GM23338 (cell line): ENCODE data around the gene TIE1. TPM values are rescaled to one million over a fixed set of nuclear protein-coding genes. Genes with fewer than 3 reads are reported as not detected.

Experiments used
- ATAC-seq: fragments of 200-7000 bp; cut with Tn5 transposase; 3 replicates; pipeline ENCODE4 v1.9.1; 2020
- DNase-seq: peaks from one replicate; pipeline ENCODE4 v3.0.0-alpha.2; 2015; ENCODE audit warnings: low spot score
- H2AFZ ChIP-seq: fragments of 200-600 bp; sonication (generic); 2 replicates; pipeline ENCODE4 v1.8.0; 2016; ENCODE audit warnings: antibody characterized with exemption, mild to moderate bottlenecking, moderate library complexity
- H3F3A ChIP-seq: fragments of 200-600 bp; sonication (generic); replicated peaks from 2 replicates; pipeline ENCODE4 v1.8.0; 2017; ENCODE audit warnings: antibody characterized with exemption, mixed run types, low read depth
- H3K27ac ChIP-seq: fragments of 200-600 bp; sonication (generic); 2 replicates; pipeline ENCODE4 v1.6.1; 2016; ENCODE audit warnings: low read depth
- H3K27me3 ChIP-seq: fragments of 200-600 bp; sonication (generic); 2 replicates; pipeline ENCODE4 v1.8.0; 2016; ENCODE audit warnings: mild to moderate bottlenecking, mixed run types, moderate library complexity; ENCODE audit not compliant: insufficient read depth
- H3K36me3 ChIP-seq: fragments of 200-600 bp; sonication (generic); 2 replicates; pipeline ENCODE4 v1.8.0; 2016; ENCODE audit warnings: mild to moderate bottlenecking; ENCODE audit not compliant: insufficient read depth
- H3K4me1 ChIP-seq: fragments of 200-600 bp; sonication (generic); 2 replicates; pipeline ENCODE4 v1.8.0; 2016; ENCODE audit warnings: mild to moderate bottlenecking, moderate library complexity; ENCODE audit not compliant: insufficient read depth
- H3K4me2 ChIP-seq: fragments of 200-600 bp; sonication (generic); 2 replicates; pipeline ENCODE4 v1.7.1; 2017; ENCODE audit warnings: mixed run types
- H3K4me3 ChIP-seq: fragments of 200-600 bp; sonication (generic); 2 replicates; pipeline ENCODE4 v1.6.1; 2016; ENCODE audit warnings: mixed run types
- H3K79me2 ChIP-seq: fragments of 200-600 bp; sonication (generic); replicated peaks from 2 replicates; pipeline ENCODE4 v1.8.0; 2017; ENCODE audit warnings: mild to moderate bottlenecking; ENCODE audit not compliant: insufficient read depth
- H3K9me2 ChIP-seq: fragments of 200-600 bp; sonication (generic); 2 replicates; pipeline ENCODE4 v1.8.0; 2017; ENCODE audit not compliant: insufficient read depth
- H4K20me1 ChIP-seq: fragments of 200-600 bp; sonication (generic); replicated peaks from 2 replicates; pipeline ENCODE4 v1.8.0; 2017; ENCODE audit warnings: mild to moderate bottlenecking; ENCODE audit not compliant: insufficient read depth
- H3K27ac Mint-ChIP-seq: 2 replicates; pipeline ENCODE4 v1.8.0; 2020; ENCODE audit warnings: inconsistent platforms, mild to moderate bottlenecking, moderate library complexity, mixed read lengths
- H3K27me3 Mint-ChIP-seq: 3 replicates; pipeline ENCODE4 v1.8.0; 2022; ENCODE audit warnings: low read depth, mild to moderate bottlenecking, moderate library complexity, mixed read lengths, inconsistent platforms; ENCODE audit not compliant: insufficient read depth, poor library complexity
- H3K36me3 Mint-ChIP-seq: 3 replicates; pipeline ENCODE4 v1.8.0; 2021; ENCODE audit warnings: low read depth, mild to moderate bottlenecking, inconsistent platforms, moderate library complexity, mixed read lengths
- H3K4me1 Mint-ChIP-seq: 3 replicates; pipeline ENCODE4 v1.8.0; 2020; ENCODE audit warnings: mild to moderate bottlenecking, inconsistent platforms, mixed read lengths
- H3K4me3 Mint-ChIP-seq: 3 replicates; pipeline ENCODE4 v1.8.0; 2021; ENCODE audit warnings: moderate library complexity, mild to moderate bottlenecking, inconsistent platforms, mixed read lengths
- H3K9me3 Mint-ChIP-seq: 3 replicates; pipeline ENCODE4 v1.8.0; 2020; ENCODE audit warnings: moderate library complexity, mild to moderate bottlenecking, inconsistent platforms, mixed read lengths
- CREB1 ChIP-seq: fragments of 250-450 bp; sonication (Bioruptor Pico); IDR thresholded peaks from 2 replicates; pipeline ENCODE4 v1.5.0; 2020; ENCODE audit warnings: low read depth, mild to moderate bottlenecking, moderate library complexity
- EZH2 ChIP-seq: fragments of 200-600 bp; sonication (generic); IDR thresholded peaks from one replicate; pipeline ENCODE4 v1.8.0; 2017; ENCODE audit warnings: antibody characterized with exemption, mild to moderate bottlenecking, low read depth; ENCODE audit not compliant: unreplicated experiment
- EZH2phosphoT487 ChIP-seq: fragments of 200-600 bp; sonication (generic); IDR thresholded peaks from one replicate; pipeline ENCODE4 v1.8.1; 2018; ENCODE audit warnings: antibody characterized with exemption; ENCODE audit not compliant: unreplicated experiment
- JUNB ChIP-seq: IDR thresholded peaks from one replicate; pipeline ENCODE4 v1.6.1; 2016; ENCODE audit warnings: antibody characterized with exemption; ENCODE audit not compliant: unreplicated experiment
- NANOG ChIP-seq: IDR thresholded peaks from 2 replicates; pipeline ENCODE4 v1.6.1; 2016; ENCODE audit warnings: antibody characterized with exemption, borderline replicate concordance
- POLR2AphosphoS5 ChIP-seq: IDR thresholded peaks from 2 replicates; pipeline ENCODE4 v1.6.1; 2016; ENCODE audit warnings: antibody characterized with exemption, low read depth
- STAT1 ChIP-seq: IDR thresholded peaks from one replicate; pipeline ENCODE4 v1.6.1; 2016; ENCODE audit warnings: antibody characterized with exemption; ENCODE audit not compliant: unreplicated experiment
- ZNF114 ChIP-seq: fragments of 250-450 bp; sonication (Bioruptor Pico); IDR thresholded peaks from 2 replicates; pipeline ENCODE4 v1.5.0; 2020; ENCODE audit warnings: mild to moderate bottlenecking, moderate library complexity
- ZNF331 ChIP-seq: fragments of 250-450 bp; sonication (Bioruptor Pico); IDR thresholded peaks from 2 replicates; pipeline ENCODE4 v1.5.0; 2020; ENCODE audit warnings: low read depth, mild to moderate bottlenecking, moderate library complexity
- polyA plus RNA-seq: library from polyadenylated mRNA; unstranded; fragments of >200 nt; fragmentation: Nextera tagmentation; extraction: Ambion mirVana; gene quantifications from 2 replicates; pipeline ENCODE4 v1.2.1, GENCODE V29; 2016
- total RNA-seq: library from RNA; depleted of rRNA; stranded (reverse); fragments of >200 nt; shearing (Covaris generic); gene quantifications from 2 replicates; pipeline ENCODE4 v1.2.3, GENCODE V29; 2014
- TF ChIP-seq, protein P1 (sequence below): fragments of 250-450 bp; sonication (Bioruptor Pico); IDR thresholded peaks from 2 replicates; pipeline ENCODE4 v1.5.0; 2020; ENCODE audit warnings: mild to moderate bottlenecking, moderate library complexity
- TF ChIP-seq, protein P2 (sequence below): IDR thresholded peaks from 2 replicates; pipeline ENCODE4 v1.6.1; 2016; ENCODE audit warnings: antibody characterized with exemption
- TF ChIP-seq, protein P3 (sequence below): IDR thresholded peaks from one replicate; pipeline ENCODE4 v1.6.1; 2018; ENCODE audit warnings: antibody characterized with exemption; ENCODE audit not compliant: unreplicated experiment
- TF ChIP-seq, protein P4 (sequence below), 2 experiments: fragments of 200-600 bp in 1 of 2; sonication (generic) in 1 of 2; conservative IDR thresholded peaks; 2 replicates each; pipeline versions ENCODE4 v1.5.1 to v1.6.1; 2016 to 2017; ENCODE audit warnings: antibody characterized with exemption in 2 of 2, low read depth in 2 of 2, mild to moderate bottlenecking in 2 of 2, moderate library complexity in 1 of 2

TIE1 gene
- total and polyA plus RNA-seq, 2 experiments from 2014 or later: 0.37 to 2.3 TPM

DNA sequence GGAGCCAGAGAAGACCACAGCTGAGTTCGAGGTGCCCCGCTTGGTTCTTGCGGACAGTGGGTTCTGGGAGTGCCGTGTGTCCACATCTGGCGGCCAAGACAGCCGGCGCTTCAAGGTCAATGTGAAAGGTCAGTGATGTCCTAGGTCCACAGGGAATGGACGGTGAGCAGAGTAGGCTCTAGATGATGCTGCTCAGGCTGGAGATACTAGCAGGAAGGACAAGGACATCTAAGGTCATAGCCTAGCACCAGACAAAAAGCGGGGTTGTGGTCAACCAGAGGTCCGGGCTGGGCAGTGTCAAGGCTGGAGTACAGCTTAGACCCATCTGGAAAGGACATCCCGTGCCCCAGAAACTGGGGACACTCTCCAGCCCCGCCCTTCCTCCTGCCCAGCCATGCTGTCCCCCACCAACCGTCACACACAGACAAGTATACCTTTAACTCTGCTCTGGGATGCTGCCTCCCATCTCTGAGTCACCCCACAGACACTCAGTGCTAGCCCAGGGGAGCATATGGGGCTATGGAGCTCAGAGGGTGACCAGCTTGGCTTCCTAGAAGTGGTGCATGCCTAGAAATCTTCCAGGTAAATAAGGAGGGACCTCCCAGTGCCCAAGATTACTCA, 8.7 kb downstream of the TIE1 start:
- Histone ChIP-seq H3F3A (no peaks in the 10 kb centered on the region), H4K20me1 (no peaks in the 10 kb centered on the region), H3K27ac (no peak overlapping the region), H3K27me3 (no peaks in the 10 kb centered on the region), H3K9me2 (no peaks in the 10 kb centered on the region), H3K79me2 (no peaks in the 10 kb centered on the region), H3K4me2 (no peak overlapping the region), H2AFZ (no peak overlapping the region), H3K4me1 (no peaks in the 10 kb centered on the region), H3K36me3 (no peaks in the 10 kb centered on the region), H3K4me3 (no peak overlapping the region)
- Mint-ChIP-seq H3K36me3 (no peaks in the 10 kb centered on the region; the same call in 2 of the 3 replicates), H3K4me1 (peaks cover under 1% of the 10 kb centered on the region), H3K9me3 (no peaks in the 10 kb centered on the region), H3K27ac (no peak overlapping the region), H3K27me3 (peaks cover 12% of the 10 kb centered on the region), H3K4me3 (no peak overlapping the region)
- no peak for ATAC-seq
- TF ChIP-seq, protein P1, sequence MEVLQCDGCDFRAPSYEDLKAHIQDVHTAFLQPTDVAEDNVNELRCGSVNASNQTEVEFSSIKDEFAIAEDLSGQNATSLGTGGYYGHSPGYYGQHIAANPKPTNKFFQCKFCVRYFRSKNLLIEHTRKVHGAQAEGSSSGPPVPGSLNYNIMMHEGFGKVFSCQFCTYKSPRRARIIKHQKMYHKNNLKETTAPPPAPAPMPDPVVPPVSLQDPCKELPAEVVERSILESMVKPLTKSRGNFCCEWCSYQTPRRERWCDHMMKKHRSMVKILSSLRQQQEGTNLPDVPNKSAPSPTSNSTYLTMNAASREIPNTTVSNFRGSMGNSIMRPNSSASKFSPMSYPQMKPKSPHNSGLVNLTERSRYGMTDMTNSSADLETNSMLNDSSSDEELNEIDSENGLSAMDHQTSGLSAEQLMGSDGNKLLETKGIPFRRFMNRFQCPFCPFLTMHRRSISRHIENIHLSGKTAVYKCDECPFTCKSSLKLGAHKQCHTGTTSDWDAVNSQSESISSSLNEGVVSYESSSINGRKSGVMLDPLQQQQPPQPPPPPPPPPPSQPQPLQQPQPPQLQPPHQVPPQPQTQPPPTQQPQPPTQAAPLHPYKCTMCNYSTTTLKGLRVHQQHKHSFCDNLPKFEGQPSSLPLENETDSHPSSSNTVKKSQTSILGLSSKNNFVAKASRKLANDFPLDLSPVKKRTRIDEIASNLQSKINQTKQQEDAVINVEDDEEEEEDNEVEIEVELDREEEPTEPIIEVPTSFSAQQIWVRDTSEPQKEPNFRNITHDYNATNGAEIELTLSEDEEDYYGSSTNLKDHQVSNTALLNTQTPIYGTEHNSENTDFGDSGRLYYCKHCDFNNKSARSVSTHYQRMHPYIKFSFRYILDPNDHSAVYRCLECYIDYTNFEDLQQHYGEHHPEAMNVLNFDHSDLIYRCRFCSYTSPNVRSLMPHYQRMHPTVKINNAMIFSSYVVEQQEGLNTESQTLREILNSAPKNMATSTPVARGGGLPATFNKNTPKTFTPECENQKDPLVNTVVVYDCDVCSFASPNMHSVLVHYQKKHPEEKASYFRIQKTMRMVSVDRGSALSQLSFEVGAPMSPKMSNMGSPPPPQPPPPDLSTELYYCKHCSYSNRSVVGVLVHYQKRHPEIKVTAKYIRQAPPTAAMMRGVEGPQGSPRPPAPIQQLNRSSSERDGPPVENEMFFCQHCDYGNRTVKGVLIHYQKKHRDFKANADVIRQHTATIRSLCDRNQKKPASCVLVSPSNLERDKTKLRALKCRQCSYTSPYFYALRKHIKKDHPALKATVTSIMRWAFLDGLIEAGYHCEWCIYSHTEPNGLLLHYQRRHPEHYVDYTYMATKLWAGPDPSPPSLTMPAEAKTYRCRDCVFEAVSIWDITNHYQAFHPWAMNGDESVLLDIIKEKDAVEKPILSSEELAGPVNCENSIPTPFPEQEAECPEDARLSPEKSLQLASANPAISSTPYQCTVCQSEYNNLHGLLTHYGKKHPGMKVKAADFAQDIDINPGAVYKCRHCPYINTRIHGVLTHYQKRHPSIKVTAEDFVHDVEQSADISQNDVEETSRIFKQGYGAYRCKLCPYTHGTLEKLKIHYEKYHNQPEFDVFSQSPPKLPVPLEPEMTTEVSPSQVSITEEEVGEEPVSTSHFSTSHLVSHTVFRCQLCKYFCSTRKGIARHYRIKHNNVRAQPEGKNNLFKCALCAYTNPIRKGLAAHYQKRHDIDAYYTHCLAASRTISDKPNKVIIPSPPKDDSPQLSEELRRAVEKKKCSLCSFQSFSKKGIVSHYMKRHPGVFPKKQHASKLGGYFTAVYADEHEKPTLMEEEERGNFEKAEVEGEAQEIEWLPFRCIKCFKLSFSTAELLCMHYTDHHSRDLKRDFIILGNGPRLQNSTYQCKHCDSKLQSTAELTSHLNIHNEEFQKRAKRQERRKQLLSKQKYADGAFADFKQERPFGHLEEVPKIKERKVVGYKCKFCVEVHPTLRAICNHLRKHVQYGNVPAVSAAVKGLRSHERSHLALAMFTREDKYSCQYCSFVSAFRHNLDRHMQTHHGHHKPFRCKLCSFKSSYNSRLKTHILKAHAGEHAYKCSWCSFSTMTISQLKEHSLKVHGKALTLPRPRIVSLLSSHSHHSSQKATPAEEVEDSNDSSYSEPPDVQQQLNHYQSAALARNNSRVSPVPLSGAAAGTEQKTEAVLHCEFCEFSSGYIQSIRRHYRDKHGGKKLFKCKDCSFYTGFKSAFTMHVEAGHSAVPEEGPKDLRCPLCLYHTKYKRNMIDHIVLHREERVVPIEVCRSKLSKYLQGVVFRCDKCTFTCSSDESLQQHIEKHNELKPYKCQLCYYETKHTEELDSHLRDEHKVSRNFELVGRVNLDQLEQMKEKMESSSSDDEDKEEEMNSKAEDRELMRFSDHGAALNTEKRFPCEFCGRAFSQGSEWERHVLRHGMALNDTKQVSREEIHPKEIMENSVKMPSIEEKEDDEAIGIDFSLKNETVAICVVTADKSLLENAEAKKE (CRISPR knock-in tag): no peak
- TF ChIP-seq ZNF331 (no peak), EZH2 (no peak), STAT1 (no peak), ZNF114 (CRISPR knock-in tag) (no peak), NANOG (no peak), CREB1 (CRISPR knock-in tag) (no peak), JUNB (no peak), EZH2phosphoT487 (no peak), POLR2AphosphoS5 (no peak)
- TF ChIP-seq, protein P2, sequence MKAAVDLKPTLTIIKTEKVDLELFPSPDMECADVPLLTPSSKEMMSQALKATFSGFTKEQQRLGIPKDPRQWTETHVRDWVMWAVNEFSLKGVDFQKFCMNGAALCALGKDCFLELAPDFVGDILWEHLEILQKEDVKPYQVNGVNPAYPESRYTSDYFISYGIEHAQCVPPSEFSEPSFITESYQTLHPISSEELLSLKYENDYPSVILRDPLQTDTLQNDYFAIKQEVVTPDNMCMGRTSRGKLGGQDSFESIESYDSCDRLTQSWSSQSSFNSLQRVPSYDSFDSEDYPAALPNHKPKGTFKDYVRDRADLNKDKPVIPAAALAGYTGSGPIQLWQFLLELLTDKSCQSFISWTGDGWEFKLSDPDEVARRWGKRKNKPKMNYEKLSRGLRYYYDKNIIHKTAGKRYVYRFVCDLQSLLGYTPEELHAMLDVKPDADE: no peak
- TF ChIP-seq, protein P3, sequence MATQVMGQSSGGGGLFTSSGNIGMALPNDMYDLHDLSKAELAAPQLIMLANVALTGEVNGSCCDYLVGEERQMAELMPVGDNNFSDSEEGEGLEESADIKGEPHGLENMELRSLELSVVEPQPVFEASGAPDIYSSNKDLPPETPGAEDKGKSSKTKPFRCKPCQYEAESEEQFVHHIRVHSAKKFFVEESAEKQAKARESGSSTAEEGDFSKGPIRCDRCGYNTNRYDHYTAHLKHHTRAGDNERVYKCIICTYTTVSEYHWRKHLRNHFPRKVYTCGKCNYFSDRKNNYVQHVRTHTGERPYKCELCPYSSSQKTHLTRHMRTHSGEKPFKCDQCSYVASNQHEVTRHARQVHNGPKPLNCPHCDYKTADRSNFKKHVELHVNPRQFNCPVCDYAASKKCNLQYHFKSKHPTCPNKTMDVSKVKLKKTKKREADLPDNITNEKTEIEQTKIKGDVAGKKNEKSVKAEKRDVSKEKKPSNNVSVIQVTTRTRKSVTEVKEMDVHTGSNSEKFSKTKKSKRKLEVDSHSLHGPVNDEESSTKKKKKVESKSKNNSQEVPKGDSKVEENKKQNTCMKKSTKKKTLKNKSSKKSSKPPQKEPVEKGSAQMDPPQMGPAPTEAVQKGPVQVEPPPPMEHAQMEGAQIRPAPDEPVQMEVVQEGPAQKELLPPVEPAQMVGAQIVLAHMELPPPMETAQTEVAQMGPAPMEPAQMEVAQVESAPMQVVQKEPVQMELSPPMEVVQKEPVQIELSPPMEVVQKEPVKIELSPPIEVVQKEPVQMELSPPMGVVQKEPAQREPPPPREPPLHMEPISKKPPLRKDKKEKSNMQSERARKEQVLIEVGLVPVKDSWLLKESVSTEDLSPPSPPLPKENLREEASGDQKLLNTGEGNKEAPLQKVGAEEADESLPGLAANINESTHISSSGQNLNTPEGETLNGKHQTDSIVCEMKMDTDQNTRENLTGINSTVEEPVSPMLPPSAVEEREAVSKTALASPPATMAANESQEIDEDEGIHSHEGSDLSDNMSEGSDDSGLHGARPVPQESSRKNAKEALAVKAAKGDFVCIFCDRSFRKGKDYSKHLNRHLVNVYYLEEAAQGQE: no peak
- TF ChIP-seq, protein P4, sequence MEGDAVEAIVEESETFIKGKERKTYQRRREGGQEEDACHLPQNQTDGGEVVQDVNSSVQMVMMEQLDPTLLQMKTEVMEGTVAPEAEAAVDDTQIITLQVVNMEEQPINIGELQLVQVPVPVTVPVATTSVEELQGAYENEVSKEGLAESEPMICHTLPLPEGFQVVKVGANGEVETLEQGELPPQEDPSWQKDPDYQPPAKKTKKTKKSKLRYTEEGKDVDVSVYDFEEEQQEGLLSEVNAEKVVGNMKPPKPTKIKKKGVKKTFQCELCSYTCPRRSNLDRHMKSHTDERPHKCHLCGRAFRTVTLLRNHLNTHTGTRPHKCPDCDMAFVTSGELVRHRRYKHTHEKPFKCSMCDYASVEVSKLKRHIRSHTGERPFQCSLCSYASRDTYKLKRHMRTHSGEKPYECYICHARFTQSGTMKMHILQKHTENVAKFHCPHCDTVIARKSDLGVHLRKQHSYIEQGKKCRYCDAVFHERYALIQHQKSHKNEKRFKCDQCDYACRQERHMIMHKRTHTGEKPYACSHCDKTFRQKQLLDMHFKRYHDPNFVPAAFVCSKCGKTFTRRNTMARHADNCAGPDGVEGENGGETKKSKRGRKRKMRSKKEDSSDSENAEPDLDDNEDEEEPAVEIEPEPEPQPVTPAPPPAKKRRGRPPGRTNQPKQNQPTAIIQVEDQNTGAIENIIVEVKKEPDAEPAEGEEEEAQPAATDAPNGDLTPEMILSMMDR (conservative IDR thresholded peaks at IDR 0.05; ENCODE audit: low read depth in 2 of 2): no peak
- DNase-seq: no peak
